Hypothalamus (tissue), 51 donors: ENCODE data around the gene KDM4D.
"Not testable (repeated sequence)": the region's sequence is repeated elsewhere in the genome, so short reads cannot be mapped to it uniquely, and the experiment has no call there.

Source experiments
- DNase-seq, 51 donors: peaks; one replicate each; lab custom pipeline; 2025; lab: John Stamatoyannopoulos, UW

KDM4D gene

DNA sequence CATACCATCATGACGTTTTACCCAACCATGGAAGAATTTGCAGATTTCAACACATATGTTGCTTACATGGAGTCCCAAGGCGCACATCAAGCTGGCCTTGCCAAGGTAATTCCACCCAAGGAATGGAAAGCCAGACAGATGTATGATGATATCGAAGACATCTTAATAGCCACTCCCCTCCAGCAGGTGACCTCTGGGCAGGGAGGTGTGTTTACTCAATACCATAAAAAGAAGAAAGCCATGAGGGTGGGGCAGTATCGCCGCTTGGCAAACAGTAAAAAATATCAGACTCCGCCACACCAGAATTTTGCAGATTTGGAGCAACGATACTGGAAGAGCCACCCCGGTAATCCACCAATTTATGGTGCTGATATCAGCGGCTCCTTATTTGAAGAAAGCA, 52.1 kb downstream of the KDM4D start:
- not testable (repeated sequence) for DNase-seq

DNA sequence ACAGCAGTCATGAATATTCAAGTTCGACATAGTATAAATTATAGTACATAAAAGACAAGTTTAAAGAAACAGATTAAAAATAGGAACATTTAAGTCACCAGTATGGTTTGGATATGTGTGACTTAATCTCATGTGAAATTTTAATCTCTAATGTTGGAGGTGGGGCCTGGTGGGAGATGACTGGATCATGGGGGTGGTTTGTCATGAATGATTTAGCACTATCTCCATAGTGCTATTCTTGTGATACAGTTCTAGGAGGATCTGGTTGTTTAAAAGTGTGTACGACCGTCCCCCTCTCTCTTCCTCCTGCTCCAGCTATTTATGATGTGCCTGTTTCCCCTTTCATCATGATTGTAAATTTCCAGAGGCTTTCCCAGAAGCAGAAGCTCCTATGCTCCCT, 54.8 kb downstream of the KDM4D start:
- no peak for DNase-seq

DNA sequence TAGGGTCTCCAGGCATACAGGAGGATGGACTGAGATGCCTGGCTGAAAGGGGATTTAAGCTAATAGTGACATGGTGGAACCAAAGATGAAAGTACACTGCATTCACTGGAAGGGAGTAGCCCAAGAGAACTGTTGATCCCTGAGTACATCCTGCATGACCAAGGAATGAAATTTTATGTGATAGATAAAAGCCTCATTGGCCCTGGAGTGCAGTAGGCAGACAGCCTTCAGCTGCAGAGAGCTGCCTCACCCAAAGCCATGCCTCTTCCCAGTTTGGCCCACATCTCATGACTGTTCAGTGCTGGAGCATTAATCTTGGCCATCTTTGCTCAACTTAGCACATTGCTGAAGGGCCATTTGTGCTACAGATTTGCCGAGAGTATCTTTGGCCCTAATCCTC, 59.5 kb downstream of the KDM4D start:
- no peak for DNase-seq

DNA sequence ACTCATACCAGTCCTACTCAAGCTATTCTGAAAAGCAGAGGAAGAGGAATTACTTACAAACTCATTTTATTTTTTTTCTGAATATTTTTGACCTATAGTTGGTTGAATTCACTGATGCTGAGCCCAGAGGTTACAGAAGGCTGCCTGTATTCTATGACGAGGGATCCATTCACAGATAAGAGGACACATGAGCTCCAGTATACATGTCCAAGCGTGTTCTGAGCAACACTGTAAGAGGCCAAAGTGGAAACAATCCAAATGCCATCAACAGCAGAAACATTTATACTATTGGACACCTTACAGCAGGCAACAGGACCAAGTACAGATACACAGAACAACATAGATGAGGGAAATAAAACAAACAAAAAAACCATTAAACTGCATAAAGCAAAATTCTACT, 61.8 kb downstream of the KDM4D start:
- no peak for DNase-seq

DNA sequence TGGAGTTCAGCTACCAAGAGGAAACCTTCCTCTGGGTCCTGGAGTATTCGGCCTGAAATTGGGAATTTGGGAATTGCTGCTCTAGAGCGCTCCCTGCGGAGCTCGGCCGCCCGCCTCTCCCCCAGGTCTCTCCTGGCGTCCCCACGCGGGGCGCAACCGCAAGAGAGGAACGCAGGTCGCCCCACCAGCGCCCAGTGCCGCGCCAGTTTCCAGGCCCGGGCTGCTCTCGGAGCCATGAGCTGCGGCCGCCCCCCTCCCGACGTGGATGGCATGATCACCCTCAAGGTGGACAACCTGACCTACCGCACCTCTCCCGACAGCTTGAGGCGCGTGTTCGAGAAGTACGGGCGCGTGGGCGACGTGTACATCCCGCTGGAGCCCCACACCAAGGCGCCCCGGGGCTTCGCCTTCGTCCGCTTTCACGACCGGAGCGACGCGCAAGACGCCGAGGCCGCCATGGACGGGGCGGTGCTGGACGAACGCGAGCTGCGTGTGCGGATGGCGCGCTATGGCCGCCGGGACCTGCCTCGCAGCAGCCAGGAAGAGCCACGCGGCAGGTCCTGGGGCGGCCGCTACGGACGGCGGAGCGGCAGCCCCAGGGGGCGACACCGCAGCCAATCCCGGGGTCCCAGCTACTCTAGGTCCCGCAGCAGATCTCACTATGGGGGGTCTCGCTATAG, 64.0 kb downstream of the KDM4D start:
- DNase-seq, result not testable (repeated sequence)

- DNase-seq, result no peak
Measured at GRCh38 chr11:95042239-95042638, 68.7 kb downstream of the KDM4D start.

DNA sequence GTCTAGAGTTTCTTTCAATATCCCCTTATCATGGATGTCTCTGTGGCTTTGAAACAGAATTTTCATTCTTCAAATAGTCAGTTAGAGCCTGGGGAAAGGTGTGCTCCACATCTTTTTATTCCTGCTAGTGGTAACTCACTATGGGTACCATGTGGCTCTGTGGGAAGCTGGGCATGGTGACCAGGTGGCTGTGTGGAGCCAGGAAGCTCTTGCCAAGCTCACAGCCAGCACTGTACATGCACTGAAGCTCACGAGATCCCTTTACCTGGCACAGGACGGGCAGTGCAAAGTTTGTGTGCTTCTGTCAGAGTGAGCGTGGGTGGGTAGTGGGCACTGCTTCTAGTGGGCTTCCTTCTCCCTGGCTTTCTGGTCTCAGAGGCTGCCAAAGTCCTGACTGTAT, 69.4 kb downstream of the KDM4D start:
- DNase-seq, result no peak

- DNase-seq, result no peak
Measured at GRCh38 chr11:95044010-95044409, 70.5 kb downstream of the KDM4D start.

DNA sequence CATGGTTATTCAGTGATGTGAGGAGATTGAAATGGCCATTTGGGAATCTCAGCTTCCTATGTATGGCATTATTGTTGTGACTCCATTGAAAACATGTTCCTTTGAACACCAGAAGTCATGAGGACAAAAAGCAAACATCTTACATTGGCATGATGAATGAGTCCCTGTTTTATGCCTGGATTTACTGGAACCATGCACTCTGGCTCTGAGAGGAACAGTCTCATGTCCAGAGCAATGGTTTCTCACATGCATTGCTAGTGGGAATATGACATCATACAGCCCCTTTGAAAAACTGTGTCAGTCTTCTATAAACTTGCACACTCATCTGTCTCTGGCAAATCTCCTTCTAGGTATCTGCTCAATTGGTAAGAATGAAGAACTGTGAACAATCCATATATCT, 72.3 kb downstream of the KDM4D start:
- no peak for DNase-seq
